GM19395 (cell line): ENCODE results near the gene SERPINA6.
"Not testable (repeated sequence)": the region's sequence is repeated elsewhere in the genome, so short reads cannot be mapped to it uniquely, and the experiment has no call there.

ENCODE experiments used
- ATAC-seq: cut with Tn5 transposase; IDR thresholded peaks from one replicate; pipeline ENCODE4 v1.9.1; 2021; ENCODE audit warnings: mild to moderate bottlenecking, moderate library complexity; ENCODE audit not compliant: unreplicated experiment

The SERPINA6 gene

GRCh38 chr14:94329857-94330256 lies 6.7 kb upstream of the SERPINA6 start:
- no peak for ATAC-seq

GRCh38 chr14:94328196-94328595 lies 5.1 kb upstream of the SERPINA6 start:
- ATAC-seq, result no peak

- ATAC-seq, result no peak
Measured at GRCh38 chr14:94321421-94322271, 1.5 kb downstream of the SERPINA6 start.

- no peak for ATAC-seq
Measured at GRCh38 chr14:94320243-94320642, 2.9 kb downstream of the SERPINA6 start.

GRCh38 chr14:94317259-94317658 lies 5.9 kb downstream of the SERPINA6 start:
- no peak for ATAC-seq

GRCh38 chr14:94316692-94317091 lies 6.4 kb downstream of the SERPINA6 start:
- ATAC-seq, result no peak

GRCh38 chr14:94314890-94315289 lies 8.2 kb downstream of the SERPINA6 start:
- ATAC-seq, result no peak

- ATAC-seq, result no peak
Measured at GRCh38 chr14:94313991-94314655, 9.0 kb downstream of the SERPINA6 start.

GRCh38 chr14:94312481-94313246 lies 10.5 kb downstream of the SERPINA6 start:
- ATAC-seq, result no peak

- ATAC-seq, result no peak
Measured at GRCh38 chr14:94310248-94310647, 12.9 kb downstream of the SERPINA6 start.

- ATAC-seq, result no peak
Measured at GRCh38 chr14:94309721-94310120, 13.4 kb downstream of the SERPINA6 start.

- ATAC-seq, result no peak
Measured at GRCh38 chr14:94307410-94307992, 15.6 kb downstream of the SERPINA6 start.

GRCh38 chr14:94306047-94306978 lies 16.8 kb downstream of the SERPINA6 start:
- no peak for ATAC-seq

- no peak for ATAC-seq
Measured at GRCh38 chr14:94305620-94306019, 17.5 kb downstream of the SERPINA6 start.

GRCh38 chr14:94304243-94304642 lies 18.9 kb downstream of the SERPINA6 start:
- ATAC-seq, result no peak

- ATAC-seq, result no peak
Measured at GRCh38 chr14:94303111-94303510, 20.0 kb downstream of the SERPINA6 start.

- ATAC-seq, result no peak
Measured at GRCh38 chr14:94298130-94298529, 25.0 kb downstream of the SERPINA6 start.

- not testable (repeated sequence) for ATAC-seq
Measured at GRCh38 chr14:94296181-94296545, 27.0 kb downstream of the SERPINA6 start.

- ATAC-seq, result no peak
Measured at GRCh38 chr14:94295360-94296180, 27.6 kb downstream of the SERPINA6 start.
